GM06990 (cell line): Measurements from ENCODE around the gene PEPD.

ENCODE experiments used
- DNase-seq: peaks from one replicate; pipeline ENCODE4 v3.0.0-alpha.2; 2011; ENCODE audit not compliant: insufficient read length; ENCODE audit errors: extremely low read depth
- H3K27me3 ChIP-seq: replicated peaks from 2 replicates; pipeline ENCODE4 v1.6.0; 2011; ENCODE audit warnings: low read length; ENCODE audit not compliant: control insufficient read depth, insufficient read depth
- H3K36me3 ChIP-seq: 2 replicates; pipeline ENCODE4 v1.5.1; 2011; ENCODE audit warnings: low read length; ENCODE audit not compliant: control insufficient read depth, insufficient read depth
- H3K4me3 ChIP-seq: replicated peaks from 2 replicates; pipeline ENCODE4 v1.5.1; 2011; ENCODE audit warnings: low read depth, mild to moderate bottlenecking, control low read depth, low read length
- TF ChIP-seq, protein P1 (sequence below): IDR thresholded peaks from 2 replicates; pipeline ENCODE4 v1.5.1; 2011; ENCODE audit warnings: low read length, control low read depth, mild to moderate bottlenecking, inconsistent platforms; ENCODE audit not compliant: insufficient read depth, poor library complexity, severe bottlenecking

The PEPD gene

DNA sequence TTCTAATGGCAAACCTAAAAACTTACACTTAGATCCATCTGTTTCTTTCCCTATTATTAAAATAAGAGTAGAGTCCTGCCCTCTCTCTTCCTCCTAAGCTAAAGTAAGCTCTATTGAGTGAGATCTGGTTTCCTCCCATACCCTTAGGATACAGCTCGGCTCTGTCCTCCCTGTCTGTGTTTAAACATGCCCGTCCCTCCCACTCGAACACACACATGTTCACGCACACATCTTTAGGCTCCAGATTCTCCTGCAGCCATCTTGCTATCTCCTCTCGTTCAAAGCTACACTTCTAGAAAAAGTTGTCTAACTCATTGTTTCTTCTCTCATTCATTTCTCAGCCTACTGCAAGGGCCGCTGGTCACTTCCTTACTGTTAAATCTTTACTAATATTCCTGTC, 163.2 kb downstream of the PEPD start:
- H3K4me3 ChIP-seq = no peak overlapping the region
- no peak for DNase-seq
- no peaks in the 10 kb centered on the region for H3K36me3 ChIP-seq
- no peaks in the 10 kb centered on the region; the same call in 1 of the 2 replicates for H3K27me3 ChIP-seq
- TF ChIP-seq, protein P1, sequence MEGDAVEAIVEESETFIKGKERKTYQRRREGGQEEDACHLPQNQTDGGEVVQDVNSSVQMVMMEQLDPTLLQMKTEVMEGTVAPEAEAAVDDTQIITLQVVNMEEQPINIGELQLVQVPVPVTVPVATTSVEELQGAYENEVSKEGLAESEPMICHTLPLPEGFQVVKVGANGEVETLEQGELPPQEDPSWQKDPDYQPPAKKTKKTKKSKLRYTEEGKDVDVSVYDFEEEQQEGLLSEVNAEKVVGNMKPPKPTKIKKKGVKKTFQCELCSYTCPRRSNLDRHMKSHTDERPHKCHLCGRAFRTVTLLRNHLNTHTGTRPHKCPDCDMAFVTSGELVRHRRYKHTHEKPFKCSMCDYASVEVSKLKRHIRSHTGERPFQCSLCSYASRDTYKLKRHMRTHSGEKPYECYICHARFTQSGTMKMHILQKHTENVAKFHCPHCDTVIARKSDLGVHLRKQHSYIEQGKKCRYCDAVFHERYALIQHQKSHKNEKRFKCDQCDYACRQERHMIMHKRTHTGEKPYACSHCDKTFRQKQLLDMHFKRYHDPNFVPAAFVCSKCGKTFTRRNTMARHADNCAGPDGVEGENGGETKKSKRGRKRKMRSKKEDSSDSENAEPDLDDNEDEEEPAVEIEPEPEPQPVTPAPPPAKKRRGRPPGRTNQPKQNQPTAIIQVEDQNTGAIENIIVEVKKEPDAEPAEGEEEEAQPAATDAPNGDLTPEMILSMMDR = no peak

DNA sequence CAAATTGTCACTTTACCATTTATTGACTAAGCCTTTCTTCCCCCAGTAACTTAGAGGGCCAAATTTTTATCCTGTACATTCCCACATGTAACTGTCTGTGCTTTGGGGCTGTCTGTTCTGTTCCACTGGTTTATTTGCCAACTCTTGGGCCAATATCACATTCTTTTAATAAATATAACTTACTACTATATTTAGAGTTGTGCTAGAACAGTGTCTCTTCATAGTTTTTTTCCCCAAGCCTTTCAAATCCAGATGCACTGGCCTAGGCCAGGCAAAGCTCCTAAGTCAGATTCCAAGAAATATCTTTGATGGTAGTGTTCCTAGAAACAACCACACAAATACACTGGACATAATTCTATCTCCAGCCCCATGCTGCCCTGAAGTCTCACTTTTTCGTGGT, 164.0 kb downstream of the PEPD start:
- TF ChIP-seq, protein P1 = no peak
- no peak for DNase-seq
- no peak overlapping the region for H3K4me3 ChIP-seq
- no peaks in the 10 kb centered on the region for H3K36me3 ChIP-seq
- H3K27me3 ChIP-seq = no peaks in the 10 kb centered on the region

DNA sequence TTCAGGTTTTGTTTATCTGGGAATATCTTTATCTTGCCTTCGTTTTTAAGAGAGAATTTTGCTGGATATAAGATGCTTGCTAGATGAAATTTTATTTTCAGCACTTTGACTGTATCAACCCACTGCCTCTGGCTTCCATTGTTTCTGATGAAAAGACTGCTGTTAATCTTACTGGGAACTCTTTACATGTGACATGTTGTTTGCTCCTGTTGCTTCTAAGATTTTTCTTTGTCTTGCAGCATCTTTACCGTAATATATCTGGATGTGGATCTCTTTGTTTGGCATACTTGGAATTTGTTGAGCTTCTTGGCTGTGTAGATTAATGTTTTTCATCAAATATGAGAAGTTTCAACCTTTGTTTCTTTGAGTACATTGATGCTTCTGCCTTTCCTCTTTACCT, 166.1 kb downstream of the PEPD start:
- Histone ChIP-seq H3K36me3 (no peaks in the 10 kb centered on the region), H3K4me3 (no peak overlapping the region), H3K27me3 (no peaks in the 10 kb centered on the region)
- DNase-seq = no peak
- TF ChIP-seq, protein P1 = no peak

DNA sequence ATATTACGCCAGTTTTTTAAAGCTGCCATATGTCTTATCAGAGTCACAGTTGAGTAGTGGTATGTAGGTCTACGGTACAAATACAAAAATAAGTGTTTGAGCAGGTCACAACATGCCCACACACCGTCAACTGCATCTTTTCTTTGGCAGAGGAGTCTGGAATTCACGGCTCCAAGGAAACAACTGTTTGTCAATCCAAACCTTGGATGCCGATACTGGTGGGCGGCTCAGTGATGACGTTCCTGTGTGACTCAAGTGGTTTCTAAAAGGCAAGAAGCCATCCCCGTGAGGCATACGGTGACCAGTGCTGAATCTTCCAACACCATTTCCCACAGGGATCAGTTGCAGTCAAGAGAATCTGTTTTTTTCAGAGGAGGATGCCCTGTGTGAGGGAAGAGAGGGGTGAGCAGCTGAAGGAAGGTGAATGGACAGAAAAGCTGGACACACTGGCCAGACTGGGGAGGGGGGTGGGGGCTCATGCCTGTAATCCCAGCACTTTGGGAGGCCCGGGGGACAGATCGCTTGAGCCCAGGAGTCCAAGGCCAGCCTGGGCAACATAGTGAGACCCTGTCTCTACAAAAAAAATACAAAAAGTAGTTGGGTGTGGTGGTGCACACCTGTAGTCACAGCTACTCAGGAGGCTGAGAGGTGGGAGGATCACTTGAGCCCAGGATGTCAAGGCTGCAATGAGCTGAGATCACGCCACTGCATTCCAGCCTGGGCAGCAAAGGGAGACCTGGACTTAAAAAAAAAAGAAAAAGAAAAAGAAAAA, 170.9 kb downstream of the PEPD start:
- no peak for DNase-seq
- H3K4me3 ChIP-seq = no peak overlapping the region
- TF ChIP-seq, protein P1 = no peak
- no peaks in the 10 kb centered on the region for H3K36me3 ChIP-seq
- H3K27me3 ChIP-seq = no peaks in the 10 kb centered on the region; the same call in 1 of the 2 replicates

DNA sequence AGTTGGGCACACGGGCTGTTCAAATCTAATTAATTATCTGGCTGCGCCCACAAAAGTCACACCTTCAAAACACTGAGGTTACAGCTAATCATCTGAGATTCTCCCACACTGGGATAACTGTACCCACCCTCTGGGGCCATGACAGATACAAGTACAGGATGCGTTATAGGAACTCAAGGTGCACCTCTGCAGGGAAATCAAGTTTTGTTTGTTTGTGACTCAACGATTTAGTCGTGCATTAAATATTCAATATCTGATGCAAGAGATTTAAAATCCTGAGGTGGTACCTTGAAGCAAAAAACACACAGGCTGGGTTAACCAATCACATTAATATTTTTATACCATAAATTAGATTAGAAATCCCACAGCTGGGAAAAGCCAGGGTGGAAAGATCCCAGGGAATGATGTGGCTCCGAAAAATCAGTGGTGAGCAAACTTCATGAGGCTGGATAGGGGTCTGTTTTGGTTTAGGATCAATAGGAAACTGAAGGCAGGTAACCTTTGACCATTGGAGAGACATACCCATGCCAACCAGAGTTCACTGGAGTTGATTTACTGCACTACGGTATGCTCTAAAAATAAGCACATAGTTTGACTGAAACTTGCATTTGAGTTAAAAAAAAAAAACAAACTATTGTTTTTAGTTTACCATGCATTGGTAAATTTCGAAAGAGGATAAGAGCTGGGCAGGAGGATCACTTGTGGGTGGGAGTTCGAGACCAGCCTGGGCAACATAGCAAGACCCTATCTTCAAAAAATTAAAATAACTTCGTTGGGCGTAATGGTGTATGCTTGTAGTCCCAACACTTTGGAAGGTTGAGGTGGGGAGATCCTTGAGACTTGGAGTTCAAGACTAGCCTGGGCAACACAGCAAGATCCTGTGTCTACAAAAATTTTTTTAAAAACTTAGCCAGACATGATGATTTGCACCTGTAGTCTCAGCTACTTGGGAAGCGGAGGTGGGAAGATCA, 172.0 kb downstream of the PEPD start:
- DNase-seq = no peak
- Histone ChIP-seq H3K4me3 (no peak overlapping the region), H3K36me3 (no peaks in the 10 kb centered on the region), H3K27me3 (no peaks in the 10 kb centered on the region; the same call in 1 of the 2 replicates)
- TF ChIP-seq, protein P1 = no peak
